ENCODE results near the gene ZNF541.

- no peak for TF ChIP-seq EZH2phosphoT487 (IDR thresholded peaks at IDR 0.05; ENCODE audit: low read depth)
- TF ChIP-seq, protein P1, sequence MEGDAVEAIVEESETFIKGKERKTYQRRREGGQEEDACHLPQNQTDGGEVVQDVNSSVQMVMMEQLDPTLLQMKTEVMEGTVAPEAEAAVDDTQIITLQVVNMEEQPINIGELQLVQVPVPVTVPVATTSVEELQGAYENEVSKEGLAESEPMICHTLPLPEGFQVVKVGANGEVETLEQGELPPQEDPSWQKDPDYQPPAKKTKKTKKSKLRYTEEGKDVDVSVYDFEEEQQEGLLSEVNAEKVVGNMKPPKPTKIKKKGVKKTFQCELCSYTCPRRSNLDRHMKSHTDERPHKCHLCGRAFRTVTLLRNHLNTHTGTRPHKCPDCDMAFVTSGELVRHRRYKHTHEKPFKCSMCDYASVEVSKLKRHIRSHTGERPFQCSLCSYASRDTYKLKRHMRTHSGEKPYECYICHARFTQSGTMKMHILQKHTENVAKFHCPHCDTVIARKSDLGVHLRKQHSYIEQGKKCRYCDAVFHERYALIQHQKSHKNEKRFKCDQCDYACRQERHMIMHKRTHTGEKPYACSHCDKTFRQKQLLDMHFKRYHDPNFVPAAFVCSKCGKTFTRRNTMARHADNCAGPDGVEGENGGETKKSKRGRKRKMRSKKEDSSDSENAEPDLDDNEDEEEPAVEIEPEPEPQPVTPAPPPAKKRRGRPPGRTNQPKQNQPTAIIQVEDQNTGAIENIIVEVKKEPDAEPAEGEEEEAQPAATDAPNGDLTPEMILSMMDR (IDR thresholded peaks at IDR 0.05; ENCODE audit: low read depth, low read length): no peak
These were observed 7.4 kb upstream of the ZNF541 start for GRCh38 chr19:47580397-47580796.

Measured in OCI-LY3 (cell line).